GM19468 (cell line): ENCODE data around the gene RITA1.

ENCODE experiments used
- ATAC-seq: cut with Tn5 transposase; IDR thresholded peaks from one replicate; pipeline ENCODE4 v1.9.1; 2021; ENCODE audit warnings: mild to moderate bottlenecking, moderate library complexity, moderate number of reproducible peaks; ENCODE audit not compliant: unreplicated experiment; ENCODE audit errors: extremely low read depth

Gene RITA1

DNA sequence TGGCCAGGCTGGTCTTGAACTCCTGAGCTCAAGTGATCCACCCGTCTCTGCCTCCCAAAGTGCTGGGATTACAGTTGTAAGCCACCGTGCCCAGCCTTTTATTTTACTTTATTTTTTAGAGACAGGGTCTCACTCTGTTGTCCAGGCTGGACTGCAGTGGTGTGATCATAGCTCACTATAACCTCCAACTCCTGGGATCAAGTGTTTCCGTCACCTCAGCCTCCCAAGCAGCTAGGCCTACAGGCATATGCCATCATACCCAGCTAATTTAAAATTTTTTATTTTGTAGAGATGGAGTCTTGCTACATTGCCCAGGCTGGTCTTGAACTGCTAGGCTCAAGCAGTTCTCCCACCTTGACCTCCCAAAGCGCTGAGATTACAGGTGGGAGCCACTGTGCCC, 39.4 kb downstream of the RITA1 start:
- ATAC-seq = no peak

- ATAC-seq = no peak
Observed at GRCh38 chr12:113226696-113227568, 41.4 kb downstream of the RITA1 start.

DNA sequence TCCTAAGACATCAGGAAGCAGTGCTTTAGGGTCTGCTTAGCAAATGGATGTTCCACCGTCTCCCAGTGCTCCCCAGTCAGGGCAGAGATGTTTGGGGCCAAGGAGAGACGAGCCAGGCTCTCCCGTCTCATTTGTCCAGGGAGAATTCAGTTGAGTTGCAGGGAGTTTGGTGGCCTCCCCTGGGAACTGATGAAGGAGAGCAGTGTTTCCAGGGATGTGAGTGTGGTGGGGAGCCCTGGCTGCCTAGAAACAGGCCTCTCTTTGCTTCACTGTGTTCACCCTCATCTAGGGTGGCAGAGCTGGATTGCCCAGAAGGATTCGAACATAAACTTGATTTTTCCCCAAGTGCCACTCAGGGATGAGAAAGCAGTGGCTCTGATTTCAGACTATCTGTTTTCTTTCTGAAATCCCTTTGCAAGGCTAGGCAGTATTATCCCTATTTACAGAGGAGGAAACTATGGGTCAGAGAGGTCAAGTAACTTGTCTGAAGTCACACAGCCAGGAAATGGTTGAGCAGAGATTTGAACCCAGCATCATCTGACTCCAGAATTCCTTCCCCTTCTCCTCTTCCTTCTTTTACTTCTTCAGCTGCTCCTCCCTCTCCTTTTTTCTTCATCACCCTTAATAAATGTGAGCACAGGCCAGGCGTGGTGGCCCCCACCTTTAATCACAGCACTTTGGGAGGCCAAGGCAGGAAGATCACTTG, 42.3 kb downstream of the RITA1 start:
- no peak for ATAC-seq

GRCh38 chr12:113228394-113229028, 43.0 kb downstream of the RITA1 start:
- ATAC-seq = no peak

DNA sequence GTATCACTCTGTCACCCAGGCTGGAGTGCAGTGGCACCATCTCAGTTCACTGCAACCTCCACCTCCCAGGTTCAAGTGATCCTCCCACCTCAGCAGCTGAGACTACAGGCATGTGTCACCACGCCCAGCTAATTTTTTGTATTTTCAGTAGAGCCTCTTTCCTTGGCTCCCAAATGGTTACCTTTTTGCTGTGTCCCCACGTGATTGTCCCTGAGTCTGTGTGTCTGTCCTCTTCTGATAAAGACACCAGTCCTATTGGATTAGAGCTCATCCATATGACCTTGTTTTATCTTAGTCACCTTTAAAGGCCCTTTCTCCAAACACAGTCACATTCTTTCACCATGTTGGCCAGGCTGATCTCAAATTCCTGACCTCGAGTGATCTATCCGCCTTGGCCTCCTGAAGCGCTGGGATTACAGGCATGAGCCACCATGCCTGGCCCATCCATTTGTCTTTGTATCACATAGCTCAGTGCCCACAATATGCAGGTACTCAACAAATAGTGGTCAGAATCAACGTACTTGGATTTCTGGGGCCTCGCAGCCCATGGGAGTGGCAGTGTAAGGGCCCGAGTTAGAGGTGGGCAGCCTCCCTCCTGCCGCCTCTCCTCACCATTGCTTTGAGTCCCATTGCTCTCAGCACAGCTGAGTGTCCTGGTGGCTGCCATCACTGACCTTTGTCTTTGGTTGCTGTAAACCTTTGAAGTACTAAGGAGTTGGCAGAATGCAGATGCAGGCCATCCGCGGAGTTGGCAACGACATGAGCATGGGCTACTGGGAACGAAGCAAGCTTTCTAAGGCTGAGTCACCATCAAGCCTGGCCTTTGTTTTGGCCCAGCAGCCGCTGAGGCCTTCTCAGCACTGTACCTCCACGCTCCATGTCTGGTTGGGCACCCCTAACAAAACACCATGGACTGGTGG, 45.1 kb downstream of the RITA1 start:
- no peak for ATAC-seq

- ATAC-seq = no peak
Observed at GRCh38 chr12:113231235-113232088, 45.9 kb downstream of the RITA1 start.

DNA sequence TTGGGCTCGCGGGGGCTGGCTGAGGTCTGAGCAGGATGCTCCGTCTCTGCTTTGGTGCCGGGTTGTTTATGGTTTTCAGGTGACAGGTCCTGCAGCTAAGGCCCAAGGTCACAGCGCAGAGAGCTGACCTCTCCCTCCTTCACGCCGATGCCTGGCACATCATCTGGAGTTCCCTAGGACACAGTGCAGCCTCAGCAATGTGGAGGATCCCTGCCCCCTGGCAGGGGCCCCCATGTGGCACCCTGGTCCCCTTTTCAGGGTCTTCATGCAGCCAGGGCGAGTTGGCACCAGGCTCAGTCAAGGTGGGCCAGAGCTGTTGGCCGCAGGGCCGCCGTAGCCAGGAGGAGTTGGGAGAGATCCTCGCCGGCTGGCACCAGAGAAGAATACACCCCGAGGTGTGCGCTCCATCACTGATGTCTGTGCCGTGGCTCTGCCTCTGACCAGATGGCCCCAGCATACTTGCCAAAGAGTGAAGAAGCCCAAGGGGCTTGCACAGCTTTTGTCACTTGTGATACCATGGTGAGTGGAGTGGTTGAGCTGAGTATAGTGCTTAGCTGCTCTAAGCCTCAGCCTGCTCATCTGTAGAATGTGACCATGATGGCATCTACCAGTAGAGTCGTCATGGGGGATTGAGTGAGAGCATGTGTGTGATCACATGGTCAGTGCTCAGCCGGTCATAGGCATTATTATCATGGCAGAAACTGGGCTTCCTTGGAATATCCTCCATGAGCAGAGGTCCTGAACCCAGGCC, 46.7 kb downstream of the RITA1 start:
- no peak for ATAC-seq

GRCh38 chr12:113232840-113233585, 47.5 kb downstream of the RITA1 start:
- peak; percentile 76 for ATAC-seq

DNA sequence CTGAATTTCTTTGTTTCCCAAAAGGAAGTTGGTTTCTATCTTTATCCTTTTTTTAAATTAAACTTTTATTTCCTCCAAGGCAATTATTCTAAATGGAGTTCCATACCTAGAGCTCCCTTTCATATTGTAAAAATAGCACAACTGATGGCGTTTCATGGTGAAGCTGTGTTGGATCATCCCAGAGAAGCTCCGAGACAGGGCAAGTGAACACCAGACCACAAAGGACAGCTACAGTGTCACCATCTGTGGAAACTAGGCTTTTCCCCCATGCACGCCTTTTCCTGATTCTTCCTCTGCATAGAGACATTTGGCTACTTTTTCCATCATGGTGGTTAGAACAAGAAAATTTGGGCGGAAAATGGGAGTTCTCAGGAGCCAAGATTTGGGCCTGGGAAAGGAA, 48.4 kb downstream of the RITA1 start:
- ATAC-seq = no peak

- ATAC-seq = no peak
Observed at GRCh38 chr12:113234483-113234882, 49.0 kb downstream of the RITA1 start.

DNA sequence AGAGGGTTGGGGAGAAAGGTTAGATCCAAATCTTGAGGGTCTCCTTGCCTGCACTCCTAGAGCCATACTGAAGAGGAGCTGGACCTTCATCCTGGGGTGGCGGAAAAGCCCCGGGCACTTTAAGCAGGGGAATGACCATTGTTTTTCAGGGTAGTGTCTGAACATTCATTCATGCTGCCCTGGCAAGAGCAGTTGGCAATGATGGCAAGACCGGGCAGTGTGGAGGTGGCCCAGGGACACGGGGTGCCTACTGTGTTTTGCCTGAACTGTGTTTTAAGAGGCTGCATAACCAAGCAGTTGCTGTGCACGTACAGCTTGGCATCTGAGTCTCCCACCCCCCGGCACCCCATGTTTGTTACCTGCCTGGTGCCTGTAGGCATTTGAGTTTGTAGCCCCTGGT, 50.5 kb downstream of the RITA1 start:
- no peak for ATAC-seq

DNA sequence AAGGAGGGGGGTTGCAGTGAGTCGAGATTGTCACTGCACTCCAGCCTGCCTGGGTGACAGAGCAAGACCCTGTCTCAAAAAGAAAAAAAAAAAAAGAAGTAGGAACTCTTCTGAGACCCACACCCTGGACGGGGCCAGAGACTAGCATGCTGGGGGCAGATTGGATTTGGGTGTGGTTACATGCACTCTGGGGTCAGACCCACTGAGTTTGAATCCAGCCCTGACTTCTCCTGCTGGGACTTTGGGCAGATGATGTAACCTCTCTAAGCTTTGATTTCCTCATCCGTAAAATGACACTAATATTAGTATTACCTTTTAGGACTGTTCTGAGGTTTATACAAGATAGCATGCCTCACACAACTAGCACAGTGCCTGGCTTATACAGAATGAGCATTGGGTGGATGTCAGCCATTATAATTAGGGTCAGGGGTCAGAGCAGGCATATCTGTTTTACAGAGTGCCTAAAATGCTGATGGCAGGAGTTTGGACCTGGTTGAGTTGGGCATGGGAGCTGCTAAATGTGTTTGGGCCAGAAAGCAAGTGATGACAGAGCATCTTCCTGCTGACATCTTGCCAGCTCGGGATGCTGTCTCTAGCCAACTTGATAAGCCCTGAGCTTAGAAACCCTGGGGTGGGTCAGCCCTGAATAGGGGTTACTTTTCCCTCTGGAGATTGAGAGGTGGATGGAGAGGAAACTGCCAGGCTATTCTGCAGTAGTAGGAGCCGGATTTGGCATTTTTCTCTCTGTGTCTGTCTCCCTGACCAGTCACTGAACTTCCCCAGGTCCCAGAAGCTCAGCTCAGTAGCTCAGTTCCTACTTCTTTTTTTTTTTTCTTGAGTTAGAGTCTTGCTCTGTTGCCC, 51.2 kb downstream of the RITA1 start:
- ATAC-seq = no peak

DNA sequence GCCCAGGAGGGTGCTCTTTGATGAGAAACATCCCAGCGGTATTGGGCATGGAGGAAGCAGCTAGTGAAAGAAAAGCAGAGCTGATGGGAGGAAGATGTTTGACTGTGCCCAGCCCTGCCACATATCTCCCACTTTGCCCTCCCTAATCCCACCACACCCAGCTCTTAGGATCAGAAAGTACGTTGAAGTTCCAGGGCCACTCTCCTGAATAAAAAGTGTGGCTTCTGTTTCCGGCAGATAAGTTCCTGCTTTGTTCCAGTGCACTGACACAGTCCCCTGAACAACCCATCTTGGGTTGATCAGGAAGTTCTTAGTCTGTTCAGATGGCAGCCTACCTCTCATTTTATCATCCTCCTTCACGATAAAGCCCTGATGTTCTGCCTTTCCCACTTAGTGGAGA, 52.2 kb downstream of the RITA1 start:
- no peak for ATAC-seq

DNA sequence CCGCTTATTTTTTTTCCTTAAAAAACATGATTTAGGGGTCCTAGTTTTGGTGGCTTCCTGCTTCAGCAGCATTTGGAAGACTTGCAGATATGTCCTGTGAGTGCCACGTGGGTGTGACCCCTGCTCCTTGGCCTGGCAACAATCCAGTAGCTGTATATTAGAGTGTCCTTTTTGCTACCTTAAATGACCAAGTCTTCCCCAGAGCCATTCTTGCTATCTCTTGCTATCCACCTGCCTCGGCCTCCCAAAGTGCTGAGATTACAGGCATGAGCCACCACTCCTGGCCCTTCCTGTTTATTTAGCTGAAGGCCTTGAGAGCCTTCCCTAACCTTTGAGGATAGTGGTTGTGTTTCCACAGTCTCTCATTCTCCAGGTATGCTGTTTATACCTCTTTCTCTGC, 52.8 kb downstream of the RITA1 start:
- no peak for ATAC-seq

- ATAC-seq = no peak
Observed at GRCh38 chr12:113239288-113239771, 53.8 kb downstream of the RITA1 start.

- ATAC-seq = no peak
Observed at GRCh38 chr12:113239811-113240331, 54.4 kb downstream of the RITA1 start.

DNA sequence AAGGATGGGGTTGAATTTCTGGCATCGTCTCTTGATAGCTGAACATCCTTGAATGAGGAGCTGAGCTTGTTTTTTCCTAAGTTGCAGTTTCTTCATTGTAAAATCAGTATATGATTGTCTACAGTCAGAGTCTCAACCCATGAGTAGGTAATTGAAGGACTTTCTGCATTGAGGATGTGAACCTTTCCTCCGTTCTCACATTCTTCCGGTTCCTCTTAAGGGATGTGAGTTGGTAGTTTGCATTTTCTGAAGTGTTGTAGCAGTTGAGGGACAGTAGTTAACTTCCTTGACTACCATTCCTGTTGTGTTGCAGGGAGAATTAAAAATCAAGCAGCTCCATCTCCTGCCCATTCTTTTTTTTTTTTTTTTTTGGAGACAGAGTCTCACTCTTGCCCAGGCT, 54.9 kb downstream of the RITA1 start:
- peak; percentile 43 for ATAC-seq
